ENCODE results near the gene HS3ST2.
"Not testable (repeated sequence)": the region's sequence is repeated elsewhere in the genome, so short reads cannot be mapped to it uniquely, and the experiment has no call there.

- TF ChIP-seq POLR2AphosphoS5, POLR2A (IDR thresholded peaks at IDR 0.05): not testable (repeated sequence)
These were observed 85.6 kb downstream of the HS3ST2 start for GRCh38 chr16:22899567-22899966.

All from spleen (tissue), 3 donors.